Suprapubic skin (tissue), 4 donors: ENCODE results near the gene KRT6B. TPM values are rescaled to one million over a fixed set of nuclear protein-coding genes. Genes with fewer than 3 reads are reported as not detected.

Experiments
- DNase-seq, 2 donors: peaks; one replicate each; pipeline ENCODE4 v3.0.0-alpha.2; 2019; ENCODE audit warnings: low spot score in 2 of 2
- H3K27ac ChIP-seq: fragments of 200-600 bp; sonication (generic); one replicate; pipeline ENCODE4 v1.5.1; 2019
- H3K27me3 ChIP-seq: fragments of 200-600 bp; sonication (generic); one replicate; pipeline ENCODE4 v1.5.1; 2019
- H3K36me3 ChIP-seq: fragments of 200-600 bp; sonication (generic); one replicate; pipeline ENCODE4 v1.5.1; 2019
- H3K4me1 ChIP-seq: fragments of 200-600 bp; sonication (generic); one replicate; pipeline ENCODE4 v1.5.1; 2019
- H3K4me3 ChIP-seq: fragments of 200-600 bp; sonication (generic); one replicate; pipeline ENCODE4 v1.5.1; 2019; ENCODE audit warnings: mild to moderate bottlenecking
- H3K9me3 ChIP-seq: fragments of 200-600 bp; sonication (generic); one replicate; pipeline ENCODE4 v1.5.1; 2019
- EP300 ChIP-seq: sonication (generic); formaldehyde crosslinking; IDR thresholded peaks from one replicate; pipeline ENCODE4 v1.6.1; 2017; ENCODE audit warnings: antibody characterized with exemption
- POLR2A ChIP-seq, 2 donors: fragments of 450-650 bp; IDR thresholded peaks; one replicate each; pipeline ENCODE4 v1.6.1; 2017; ENCODE audit warnings: antibody characterized with exemption in 2 of 2, mild to moderate bottlenecking in 2 of 2, moderate library complexity in 2 of 2
- POLR2AphosphoS5 ChIP-seq, 3 donors: sonication (generic); formaldehyde crosslinking; IDR thresholded peaks; one replicate each; pipeline ENCODE4 v1.6.1; 2017; ENCODE audit warnings: antibody characterized with exemption in 3 of 3
- WGBS: methylation state at CpG from one replicate; pipeline ENCODE4 v1.1.5; 2018; 5-methylcytosine and 5-hydroxymethylcytosine counted together
- total RNA-seq, 4 donors: library from RNA; depleted of rRNA; stranded (reverse); fragments of >200 nt; gene quantifications; one replicate each; pipeline ENCODE4 v1.1.0, GENCODE V29; 2016
- TF ChIP-seq, protein P1 (sequence below), 2 donors: fragments of 200-600 bp in 1 of 2; fragments of 450-650 bp in 1 of 2; sonication (generic) in 1 of 2; IDR thresholded peaks; one replicate each; pipeline ENCODE4 v1.5.1; 2016 to 2019; ENCODE audit warnings: antibody characterized with exemption in 2 of 2, mild to moderate bottlenecking in 1 of 2, moderate library complexity in 1 of 2

The KRT6B gene
- total RNA-seq, 4 donors from 2014 or later, result 44.8 to 765 (median 249) TPM

DNA sequence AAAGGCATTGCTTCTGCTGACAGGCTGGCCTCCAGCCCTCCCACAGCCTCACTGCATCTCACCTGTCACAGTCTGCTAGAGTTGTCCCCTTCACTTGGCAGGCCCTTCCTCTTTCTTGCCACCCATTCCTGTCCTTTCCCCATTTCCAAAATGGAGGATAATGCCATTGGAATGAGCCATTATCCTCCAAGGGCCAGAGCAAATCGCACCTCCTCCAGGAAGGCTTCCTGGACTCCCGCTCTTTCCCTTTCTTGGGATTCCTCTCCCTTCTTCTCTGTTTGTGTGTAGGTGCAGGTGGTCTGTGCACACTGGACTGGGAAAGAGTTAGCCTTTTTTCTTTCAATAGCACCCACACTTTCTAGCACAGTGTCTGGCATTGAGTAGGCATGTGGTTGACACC, 49.6 kb downstream of the KRT6B start:
- WGBS, result 97% methylated on average over 2 of the region's 2 CpGs
- TF ChIP-seq, protein P1, sequence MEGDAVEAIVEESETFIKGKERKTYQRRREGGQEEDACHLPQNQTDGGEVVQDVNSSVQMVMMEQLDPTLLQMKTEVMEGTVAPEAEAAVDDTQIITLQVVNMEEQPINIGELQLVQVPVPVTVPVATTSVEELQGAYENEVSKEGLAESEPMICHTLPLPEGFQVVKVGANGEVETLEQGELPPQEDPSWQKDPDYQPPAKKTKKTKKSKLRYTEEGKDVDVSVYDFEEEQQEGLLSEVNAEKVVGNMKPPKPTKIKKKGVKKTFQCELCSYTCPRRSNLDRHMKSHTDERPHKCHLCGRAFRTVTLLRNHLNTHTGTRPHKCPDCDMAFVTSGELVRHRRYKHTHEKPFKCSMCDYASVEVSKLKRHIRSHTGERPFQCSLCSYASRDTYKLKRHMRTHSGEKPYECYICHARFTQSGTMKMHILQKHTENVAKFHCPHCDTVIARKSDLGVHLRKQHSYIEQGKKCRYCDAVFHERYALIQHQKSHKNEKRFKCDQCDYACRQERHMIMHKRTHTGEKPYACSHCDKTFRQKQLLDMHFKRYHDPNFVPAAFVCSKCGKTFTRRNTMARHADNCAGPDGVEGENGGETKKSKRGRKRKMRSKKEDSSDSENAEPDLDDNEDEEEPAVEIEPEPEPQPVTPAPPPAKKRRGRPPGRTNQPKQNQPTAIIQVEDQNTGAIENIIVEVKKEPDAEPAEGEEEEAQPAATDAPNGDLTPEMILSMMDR (IDR thresholded peaks at IDR 0.05), result no peak
- H3K4me1 ChIP-seq, result no peaks in the 10 kb centered on the region
- no peaks in the 10 kb centered on the region for H3K9me3 ChIP-seq
- H3K27me3 ChIP-seq, result peaks cover 13% of the 10 kb centered on the region
- no peak overlapping the region for H3K4me3 ChIP-seq
- H3K36me3 ChIP-seq, result no peaks in the 10 kb centered on the region
- no peak overlapping the region for H3K27ac ChIP-seq
- DNase-seq, result no peak

DNA sequence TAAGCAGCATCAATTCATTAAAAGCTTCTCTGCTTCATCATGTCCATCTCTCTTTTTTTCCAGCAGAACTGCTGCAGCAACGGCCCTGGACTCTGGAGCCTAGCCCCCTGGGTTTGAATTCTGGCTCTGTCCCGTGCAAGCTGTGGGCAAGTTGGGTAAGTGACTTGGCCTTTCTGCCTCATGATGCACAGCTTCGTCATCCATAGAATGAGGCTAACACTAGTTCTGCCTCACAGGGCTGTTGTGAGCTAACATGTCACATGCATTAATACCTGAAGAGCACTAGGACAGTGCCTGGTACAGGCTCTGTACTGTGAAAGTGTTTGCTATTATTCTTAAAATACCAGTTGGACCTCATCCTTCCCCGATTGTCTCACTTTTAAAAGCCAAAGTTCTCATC, 50.0 kb downstream of the KRT6B start:
- WGBS, result 85% methylated on average over 4 of the region's 4 CpGs
- Histone ChIP-seq H3K9me3 (no peaks in the 10 kb centered on the region), H3K4me1 (no peaks in the 10 kb centered on the region), H3K4me3 (no peak overlapping the region), H3K36me3 (no peaks in the 10 kb centered on the region), H3K27me3 (peaks cover 13% of the 10 kb centered on the region), H3K27ac (no peak overlapping the region)
- TF ChIP-seq POLR2AphosphoS5 (IDR thresholded peaks at IDR 0.05) (no peak), EP300 (no peak), POLR2A (IDR thresholded peaks at IDR 0.05) (no peak)
- TF ChIP-seq, protein P1 (IDR thresholded peaks at IDR 0.05), result no peak
- DNase-seq, result no peak

DNA sequence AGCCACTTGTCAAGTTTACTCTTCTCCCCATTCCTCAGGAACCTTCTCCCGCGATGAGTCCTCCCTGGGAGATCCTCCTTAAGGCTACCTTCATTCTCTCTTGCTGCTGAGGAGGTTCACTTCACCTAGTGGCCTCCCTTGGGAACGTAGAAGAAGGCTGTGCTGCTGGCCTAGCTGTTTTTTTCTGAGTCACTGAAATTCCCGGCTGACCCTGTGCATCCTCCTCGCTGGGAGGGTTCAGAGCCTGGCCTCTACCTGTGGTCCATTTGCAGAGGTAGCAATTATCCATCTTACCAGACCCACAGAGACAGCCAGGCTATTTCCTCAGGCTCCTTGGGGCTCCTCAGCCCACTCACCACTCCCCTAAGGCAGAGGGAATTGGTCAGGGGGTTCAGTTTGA, 50.4 kb downstream of the KRT6B start:
- Histone ChIP-seq H3K9me3 (no peaks in the 10 kb centered on the region), H3K36me3 (no peaks in the 10 kb centered on the region), H3K27me3 (peaks cover 13% of the 10 kb centered on the region), H3K27ac (no peak overlapping the region), H3K4me3 (no peak overlapping the region), H3K4me1 (peaks cover under 1% of the 10 kb centered on the region)
- DNase-seq, result no peak
- WGBS, result 75% methylated on average over 5 of the region's 5 CpGs
- TF ChIP-seq, protein P1 (IDR thresholded peaks at IDR 0.05), result no peak
- no peak for TF ChIP-seq POLR2AphosphoS5 (IDR thresholded peaks at IDR 0.05)
- TF ChIP-seq EP300, result no peak
- TF ChIP-seq POLR2A (IDR thresholded peaks at IDR 0.05), result no peak

DNA sequence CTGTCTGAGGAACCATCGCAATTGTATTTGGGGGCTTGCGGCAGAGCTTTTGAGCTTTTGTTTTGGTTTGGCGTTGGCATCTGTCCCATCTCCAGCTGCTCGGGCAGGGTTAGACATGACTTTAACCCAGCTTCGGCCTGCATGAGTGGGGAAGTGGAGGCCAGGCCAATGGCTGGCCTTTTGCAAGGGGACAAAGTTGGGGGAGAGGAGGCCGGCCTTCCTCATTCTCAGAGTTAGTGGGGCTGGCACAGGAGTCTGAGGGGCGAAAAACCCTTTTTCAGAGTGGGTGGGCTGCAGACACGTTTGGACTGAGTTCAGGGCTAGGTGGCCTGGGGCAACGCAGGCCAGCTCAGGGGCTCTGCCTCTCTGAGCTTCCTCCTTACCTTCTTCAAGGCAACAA, 51.0 kb downstream of the KRT6B start:
- 85% methylated on average over 9 of the region's 9 CpGs for WGBS
- Histone ChIP-seq H3K36me3 (no peaks in the 10 kb centered on the region), H3K27me3 (peaks cover 13% of the 10 kb centered on the region), H3K4me1 (peaks cover 7% of the 10 kb centered on the region), H3K4me3 (no peak overlapping the region), H3K9me3 (no peaks in the 10 kb centered on the region), H3K27ac (no peak overlapping the region)
- no peak for DNase-seq
- TF ChIP-seq POLR2A (IDR thresholded peaks at IDR 0.05), result no peak
- TF ChIP-seq EP300, result no peak
- no peak for TF ChIP-seq POLR2AphosphoS5 (IDR thresholded peaks at IDR 0.05)
- TF ChIP-seq, protein P1 (IDR thresholded peaks at IDR 0.05), result no peak

DNA sequence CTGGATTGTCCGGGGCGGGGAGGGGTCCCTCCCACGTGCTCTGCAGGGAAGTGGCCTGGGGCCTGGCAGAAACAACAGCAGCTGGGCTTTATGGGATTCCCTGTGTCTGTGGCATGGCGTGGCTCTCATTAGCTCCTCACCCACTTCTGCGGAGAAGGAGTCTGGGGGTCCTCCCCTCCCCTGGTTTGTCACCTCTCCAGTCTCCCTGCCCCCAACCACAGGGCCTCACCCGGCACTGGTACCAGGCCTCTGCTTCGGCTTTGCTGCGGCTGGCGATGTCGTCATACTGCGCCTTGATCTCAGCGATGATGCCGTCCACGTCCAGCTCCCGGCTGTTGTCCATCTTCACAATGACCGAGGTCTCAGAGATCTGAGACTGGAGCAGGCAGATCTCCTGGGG, 52.2 kb downstream of the KRT6B start:
- Histone ChIP-seq H3K4me1 (peaks cover 8% of the 10 kb centered on the region), H3K4me3 (no peak overlapping the region), H3K9me3 (no peaks in the 10 kb centered on the region), H3K36me3 (no peaks in the 10 kb centered on the region), H3K27ac (no peak overlapping the region), H3K27me3 (peaks cover 13% of the 10 kb centered on the region)
- no peak for DNase-seq
- 96% methylated on average over 12 of the region's 16 CpGs for WGBS
- TF ChIP-seq POLR2AphosphoS5 (IDR thresholded peaks at IDR 0.05) (no peak), EP300 (no peak), POLR2A (IDR thresholded peaks at IDR 0.05) (no peak)
- TF ChIP-seq, protein P1 (IDR thresholded peaks at IDR 0.05), result no peak
